Lung (tissue), 12 donors: ENCODE results near the gene PHACTR3. TPM values are rescaled to one million over a fixed set of nuclear protein-coding genes. Genes with fewer than 3 reads are reported as not detected.
"Not testable (repeated sequence)": the region's sequence is repeated elsewhere in the genome, so short reads cannot be mapped to it uniquely, and the experiment has no call there.

Experiments
- ATAC-seq: fragments of 200-7000 bp; cut with Tn5 transposase; one replicate; pipeline ENCODE4 v1.9.1; 2020; ENCODE audit warnings: moderate number of reproducible peaks; ENCODE audit not compliant: insufficient read depth, low FRiP score
- DNase-seq, 3 donors: peaks; one replicate each; pipeline ENCODE4 v3.0.0-alpha.2; 2013 to 2017
- H3K27ac ChIP-seq, 2 donors: one replicate each; pipeline ENCODE4 v1.5.1; 2013; ENCODE audit warnings: mild to moderate bottlenecking in 2 of 2, moderate library complexity in 2 of 2, control low read depth in 1 of 2, inconsistent platforms in 1 of 2, low read depth in 1 of 2, low read length in 1 of 2
- H3K27me3 ChIP-seq, 3 donors: one replicate each; pipeline ENCODE4 v1.5.1; 2013; ENCODE audit warnings: low read length in 2 of 3; ENCODE audit not compliant: control insufficient read depth in 3 of 3, insufficient read depth in 3 of 3
- H3K36me3 ChIP-seq, 4 donors: one replicate each; pipeline ENCODE4 v1.5.1; 2013; ENCODE audit warnings: low read length in 4 of 4, mild to moderate bottlenecking in 1 of 4, moderate library complexity in 1 of 4; ENCODE audit not compliant: control insufficient read depth in 4 of 4, insufficient read depth in 4 of 4
- H3K4me1 ChIP-seq, 5 donors: one replicate each; pipeline ENCODE4 v1.5.1; 2013; ENCODE audit warnings: low read length in 5 of 5, mild to moderate bottlenecking in 2 of 5, moderate library complexity in 1 of 5; ENCODE audit not compliant: control insufficient read depth in 5 of 5, insufficient read depth in 5 of 5
- H3K4me3 ChIP-seq: one replicate; pipeline ENCODE4 v1.5.1; 2013; ENCODE audit warnings: mild to moderate bottlenecking, control low read depth, moderate library complexity
- H3K9ac ChIP-seq, 2 donors: one replicate each; pipeline ENCODE4 v1.5.1; 2013; ENCODE audit warnings: low read length in 2 of 2, control low read depth in 1 of 2; ENCODE audit not compliant: insufficient read depth in 1 of 2
- H3K9me3 ChIP-seq, 4 donors: one replicate each; pipeline ENCODE4 v1.5.1; 2013; ENCODE audit warnings: low read length in 3 of 4, mild to moderate bottlenecking in 1 of 4, moderate library complexity in 1 of 4; ENCODE audit not compliant: control insufficient read depth in 4 of 4, insufficient read depth in 3 of 4
- CTCF ChIP-seq: IDR thresholded peaks from 2 replicates; pipeline ENCODE4 v1.5.1; 2012; ENCODE audit warnings: mild to moderate bottlenecking; ENCODE audit errors: control extremely low read depth, extremely low read depth
- WGBS, 2 donors: extraction: QIAGEN DNeasy Blood & Tissue Kit; methylation state at CpG; one replicate each; pipeline ENCODE4 v1.1.7; 2013; 5-methylcytosine and 5-hydroxymethylcytosine counted together
- polyA plus RNA-seq, 2 donors: library from polyadenylated mRNA; stranded (reverse); fragments of 200-250 nt; gene quantifications; one replicate each; pipeline ENCODE4 v1.2.1, GENCODE V29; 2013
- total RNA-seq, 2 donors: library from RNA; depleted of rRNA in 1 of 2; stranded (reverse); fragments of >200 nt in 1 of 2; gene quantifications; one replicate each; pipeline ENCODE4 v1.2.1, GENCODE V29; 2014 to 2021
- donor health status: control.
- donor health status: control.
- donor health status: Bipolar disorder and iron deficiency.
- donor health status: healthy.
- donor health status: DM: yes; HTN: yes; CAD: no.

The PHACTR3 gene
- total and polyA plus RNA-seq, 4 donors: 3.8 to 12.0 (median 5.9) TPM

DNA sequence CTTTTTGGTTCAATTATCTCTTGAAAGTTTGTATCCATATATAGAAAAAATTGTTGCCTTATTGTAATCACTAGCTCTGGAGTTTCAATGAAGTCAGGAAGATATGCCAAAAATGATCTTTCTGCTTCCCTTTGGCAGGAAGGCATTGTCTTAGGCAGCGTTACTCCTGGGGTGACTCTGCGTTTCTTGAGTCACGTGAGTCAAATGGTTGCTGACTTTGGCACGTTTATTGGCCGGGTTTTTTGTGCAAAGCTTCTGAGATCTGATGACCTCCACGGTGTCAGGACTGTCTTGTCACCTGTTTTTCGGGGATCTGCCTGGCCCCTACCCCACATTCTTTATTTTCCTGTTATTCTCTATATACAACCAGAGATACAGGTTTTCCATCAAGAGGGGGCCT lies 10.4 kb downstream of the PHACTR3 start:
- Histone ChIP-seq H3K9ac (no peak overlapping the region), H3K36me3 (no peaks in the 10 kb centered on the region), H3K27ac (no peak overlapping the region), H3K4me1 (no peaks in the 10 kb centered on the region), H3K4me3 (no peak overlapping the region), H3K27me3 (peaks cover 0 to 21% (median 20%) of the 10 kb centered on the region in 3 donors), H3K9me3 (peaks cover 0 to 5% (median 0%) of the 10 kb centered on the region in 4 donors)
- ATAC-seq: no peak
- 57 to 59% methylated on average over 7 of the region's 7 CpGs for WGBS, 2 donors
- no peak for DNase-seq
- TF ChIP-seq CTCF: no peak

- ATAC-seq (no peak), DNase-seq (no peak)
- Histone ChIP-seq H3K9ac (no peak overlapping the region), H3K36me3 (no peaks in the 10 kb centered on the region), H3K9me3 (no peaks in the 10 kb centered on the region), H3K27me3 (peaks cover 0 to 28% (median 16%) of the 10 kb centered on the region in 3 donors), H3K4me1 (no peaks in the 10 kb centered on the region), H3K27ac (no peak overlapping the region), H3K4me3 (no peak overlapping the region)
- 76 to 81% methylated on average over 5 of the region's 5 CpGs for WGBS, 2 donors
- no peak for TF ChIP-seq CTCF
These were observed 12.0 kb downstream of the PHACTR3 start for GRCh38 chr20:59616306-59616705.

DNA sequence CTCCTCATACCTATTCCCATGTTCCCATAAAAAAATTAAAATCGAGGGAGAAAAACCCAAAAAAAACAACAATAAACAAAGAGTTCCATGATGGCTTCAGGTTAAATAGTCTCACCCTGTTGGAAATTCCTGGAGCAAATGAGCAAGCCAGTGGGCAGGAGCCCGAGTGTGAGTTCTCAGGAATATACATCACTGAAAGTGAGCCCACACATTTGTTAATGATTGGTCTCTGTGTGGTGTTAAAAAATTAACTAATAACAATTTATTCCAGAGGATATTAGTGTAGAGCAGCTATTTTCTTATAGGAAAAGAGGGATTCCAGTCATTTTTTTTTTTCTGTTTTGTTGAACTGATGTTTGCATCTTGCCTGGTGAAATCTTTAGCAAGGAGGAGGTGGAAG lies 12.9 kb downstream of the PHACTR3 start:
- TF ChIP-seq CTCF: no peak
- 69 to 75% methylated on average over 2 of the region's 2 CpGs for WGBS, 2 donors
- ATAC-seq: no peak
- DNase-seq: no peak
- no peaks in the 10 kb centered on the region for H3K36me3 ChIP-seq
- H3K27me3 ChIP-seq: peaks cover 0 to 34% (median 16%) of the 10 kb centered on the region in 3 donors
- H3K4me1 ChIP-seq: no peaks in the 10 kb centered on the region
- H3K27ac ChIP-seq: no peak overlapping the region
- H3K9ac ChIP-seq: no peak overlapping the region
- no peaks in the 10 kb centered on the region for H3K9me3 ChIP-seq
- H3K4me3 ChIP-seq: no peak overlapping the region

GRCh38 chr20:59618131-59618530 lies 13.8 kb downstream of the PHACTR3 start:
- Histone ChIP-seq H3K9ac (no peak overlapping the region), H3K27ac (no peak overlapping the region), H3K36me3 (no peaks in the 10 kb centered on the region), H3K9me3 (no peaks in the 10 kb centered on the region), H3K4me3 (no peak overlapping the region), H3K27me3 (peaks cover 0 to 31% (median 16%) of the 10 kb centered on the region in 3 donors), H3K4me1 (no peaks in the 10 kb centered on the region)
- ATAC-seq (no peak), DNase-seq (no peak)
- TF ChIP-seq CTCF: no peak
- 64 to 79% methylated on average over 8 of the region's 8 CpGs for WGBS, 2 donors

DNA sequence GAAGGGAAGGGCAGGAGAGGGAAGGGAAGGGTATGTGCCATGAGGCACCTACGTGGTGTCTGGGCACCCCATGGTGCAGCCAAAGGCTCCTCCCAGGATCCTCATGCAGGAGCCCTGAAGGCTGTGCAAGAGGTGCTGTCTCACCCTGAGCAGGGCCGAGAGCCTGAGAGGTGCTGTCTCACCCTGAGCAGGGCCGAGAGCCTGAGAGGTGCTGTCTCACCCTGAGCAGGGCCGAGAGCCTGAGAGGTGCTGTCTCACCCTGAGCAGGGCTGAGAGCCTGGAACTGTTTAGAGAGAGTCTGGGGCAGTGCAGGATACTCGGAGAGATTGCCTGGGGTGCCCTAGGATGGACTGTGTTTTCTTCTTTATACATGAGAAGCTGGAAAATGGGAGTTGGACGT lies 14.2 kb downstream of the PHACTR3 start:
- H3K4me1 ChIP-seq, ATAC-seq, DNase-seq, H3K9me3 ChIP-seq, H3K9ac ChIP-seq, H3K27ac ChIP-seq, H3K36me3 ChIP-seq, H3K4me3 ChIP-seq: not testable (repeated sequence)
- peaks cover 0 to 28% (median 16%) of the 10 kb centered on the region in 3 donors for H3K27me3 ChIP-seq
- 68 to 77% methylated on average over 6 of the region's 6 CpGs for WGBS, 2 donors
